Left renal pelvis (tissue), 4 donors: ENCODE results near the gene IGSF8. TPM values are rescaled to one million over a fixed set of nuclear protein-coding genes. Genes with fewer than 3 reads are reported as not detected.

ENCODE experiments used
- DNase-seq, 4 donors: peaks; one replicate each; pipeline ENCODE4 v3.0.0-alpha.2; 2013; ENCODE audit warnings: low read depth in 4 of 4, low spot score in 3 of 4
- polyA plus RNA-seq, 4 donors: library from polyadenylated mRNA; unstranded; fragments of 120-200 nt; gene quantifications; one replicate each; pipeline ENCODE4 v1.2.1, GENCODE V29; 2013; ENCODE audit not compliant: insufficient read length in 4 of 4

The IGSF8 gene, protein sequence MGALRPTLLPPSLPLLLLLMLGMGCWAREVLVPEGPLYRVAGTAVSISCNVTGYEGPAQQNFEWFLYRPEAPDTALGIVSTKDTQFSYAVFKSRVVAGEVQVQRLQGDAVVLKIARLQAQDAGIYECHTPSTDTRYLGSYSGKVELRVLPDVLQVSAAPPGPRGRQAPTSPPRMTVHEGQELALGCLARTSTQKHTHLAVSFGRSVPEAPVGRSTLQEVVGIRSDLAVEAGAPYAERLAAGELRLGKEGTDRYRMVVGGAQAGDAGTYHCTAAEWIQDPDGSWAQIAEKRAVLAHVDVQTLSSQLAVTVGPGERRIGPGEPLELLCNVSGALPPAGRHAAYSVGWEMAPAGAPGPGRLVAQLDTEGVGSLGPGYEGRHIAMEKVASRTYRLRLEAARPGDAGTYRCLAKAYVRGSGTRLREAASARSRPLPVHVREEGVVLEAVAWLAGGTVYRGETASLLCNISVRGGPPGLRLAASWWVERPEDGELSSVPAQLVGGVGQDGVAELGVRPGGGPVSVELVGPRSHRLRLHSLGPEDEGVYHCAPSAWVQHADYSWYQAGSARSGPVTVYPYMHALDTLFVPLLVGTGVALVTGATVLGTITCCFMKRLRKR
- 10 to 100 TPM; 18.3 to 40.3 (median 28.7) TPM for polyA plus RNA-seq

DNA sequence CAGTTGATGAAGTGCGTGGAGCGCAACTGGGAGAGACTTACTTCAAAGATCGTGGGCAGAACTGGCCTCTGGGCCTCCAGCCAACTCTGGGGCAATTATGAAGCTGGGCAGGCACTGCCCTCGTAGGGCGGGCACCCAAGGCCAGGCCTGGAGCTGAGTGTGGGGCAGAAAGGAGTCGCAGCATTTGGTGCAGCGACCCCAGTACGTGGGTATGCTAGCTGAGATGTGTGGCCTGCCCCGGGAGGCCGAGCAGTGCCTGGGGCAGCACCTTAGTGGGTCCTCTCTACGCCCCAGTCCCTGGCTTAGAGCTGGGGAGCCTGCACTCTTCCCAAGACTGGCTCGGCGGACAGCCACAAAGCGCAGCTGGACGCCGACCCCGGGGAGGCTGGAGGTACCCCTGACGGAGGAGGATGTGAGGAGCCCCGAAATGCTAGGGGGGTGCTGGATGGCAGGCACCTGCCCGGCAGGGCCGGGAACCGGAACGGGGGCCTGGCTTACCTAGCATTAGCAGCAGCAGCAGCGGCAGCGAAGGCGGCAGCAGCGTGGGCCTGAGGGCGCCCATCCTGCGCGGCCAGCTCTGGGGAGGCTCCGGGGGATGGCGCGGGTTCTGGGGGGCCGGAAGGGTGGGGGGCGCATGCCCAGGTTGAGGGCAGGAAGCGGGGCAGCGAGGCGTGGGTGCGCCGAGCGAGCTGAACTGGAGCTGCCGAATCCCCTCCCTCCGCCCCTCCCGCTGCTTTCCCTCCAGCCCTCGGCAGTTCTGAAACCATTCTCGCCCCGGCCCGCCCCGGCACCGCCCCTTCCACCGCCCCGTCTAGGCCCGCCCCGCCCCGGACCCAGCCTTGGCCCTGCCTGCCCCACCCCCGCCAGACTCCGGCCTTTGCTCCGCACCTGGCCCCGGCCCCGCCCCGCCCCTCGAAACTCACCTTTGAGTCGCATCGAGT is at the start of gene IGSF8:
Gene IGSF8, minus strand, starts transcription at position 709 of the 941 bp plus-strand sequence. Its CDS starts 147 bp downstream, at position 562.
- peak in 2 of 4 donors; percentile 68 to 76 for DNase-seq

DNA sequence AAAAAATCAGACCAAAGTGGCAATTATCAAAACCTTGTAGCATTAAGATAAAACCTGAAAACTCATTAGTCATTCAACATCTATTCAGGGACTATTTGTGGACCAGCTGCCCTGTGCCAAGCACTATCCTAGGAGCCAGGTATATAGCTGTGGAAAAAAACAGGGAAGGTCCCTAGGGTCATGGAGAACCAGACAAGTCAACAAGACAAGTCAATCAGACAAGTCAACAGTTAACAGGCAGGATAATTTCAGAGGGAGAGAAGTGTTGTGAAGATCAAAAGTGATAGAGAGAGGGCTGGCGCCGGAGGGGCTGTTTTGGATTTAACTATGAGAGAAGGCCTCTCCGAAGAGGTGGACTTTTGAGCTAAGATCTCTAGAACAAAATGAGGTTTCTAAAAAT is 49.7 kb upstream of the IGSF8 start:
- DNase-seq, result no peak

DNA sequence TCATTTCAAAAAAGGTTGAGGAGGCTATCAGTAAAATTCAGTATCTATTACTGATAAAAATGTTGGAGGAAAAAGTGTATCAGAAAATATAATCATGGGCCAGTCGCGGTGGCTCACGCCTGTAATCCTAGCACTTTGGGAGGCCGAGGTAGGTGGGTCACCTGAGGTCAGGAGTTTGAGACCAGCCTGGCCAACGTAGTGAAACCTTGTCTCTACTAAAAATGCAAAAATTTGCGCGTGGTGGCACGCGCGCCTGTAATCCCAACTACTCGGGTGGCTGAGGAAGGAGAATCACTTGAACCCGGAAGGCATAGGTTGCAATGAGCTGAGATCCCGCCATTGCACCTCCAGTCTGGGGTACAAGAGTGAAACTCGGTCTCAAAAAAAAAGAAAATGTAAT is 47.7 kb upstream of the IGSF8 start:
- no peak for DNase-seq

DNA sequence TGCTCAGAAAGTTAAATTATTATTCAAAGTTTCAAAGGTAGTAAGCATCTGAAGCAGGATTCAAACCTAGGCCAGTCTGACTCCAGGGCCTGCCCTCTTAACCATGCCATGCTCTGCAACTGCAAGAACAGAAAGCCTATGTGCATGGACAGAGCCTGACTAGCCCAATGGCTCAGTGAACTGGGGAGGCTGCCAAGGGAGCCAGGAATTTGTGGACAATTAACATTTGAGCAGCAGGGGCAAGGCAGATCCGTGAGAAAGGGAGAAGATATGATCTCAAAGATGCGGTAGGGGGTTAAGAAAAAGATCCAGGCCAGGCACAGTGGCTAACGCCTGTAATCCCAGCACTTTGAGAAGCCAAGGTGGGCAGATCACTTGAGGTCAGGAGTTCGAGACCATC is 46.5 kb upstream of the IGSF8 start:
- DNase-seq, result no peak

DNA sequence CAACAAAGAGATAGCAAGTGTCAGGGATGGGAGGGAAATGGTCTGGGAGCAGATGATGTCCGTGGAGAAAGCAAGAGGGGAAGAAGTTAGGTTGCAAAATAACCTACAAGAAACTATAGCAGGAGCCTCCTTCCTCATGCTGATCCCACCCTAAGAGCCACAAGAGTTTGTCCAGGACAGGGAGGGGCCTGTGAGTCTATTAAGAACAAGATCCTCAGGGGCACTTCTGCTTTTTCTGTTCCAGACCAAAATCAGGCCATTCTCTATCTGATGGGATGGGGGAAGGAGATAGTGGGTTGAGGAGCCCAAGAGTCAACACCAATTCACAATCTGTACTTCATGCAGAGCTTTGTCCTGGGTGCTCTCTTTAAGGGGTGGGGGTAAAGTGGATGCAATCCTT is 45.3 kb upstream of the IGSF8 start:
- no peak for DNase-seq

DNA sequence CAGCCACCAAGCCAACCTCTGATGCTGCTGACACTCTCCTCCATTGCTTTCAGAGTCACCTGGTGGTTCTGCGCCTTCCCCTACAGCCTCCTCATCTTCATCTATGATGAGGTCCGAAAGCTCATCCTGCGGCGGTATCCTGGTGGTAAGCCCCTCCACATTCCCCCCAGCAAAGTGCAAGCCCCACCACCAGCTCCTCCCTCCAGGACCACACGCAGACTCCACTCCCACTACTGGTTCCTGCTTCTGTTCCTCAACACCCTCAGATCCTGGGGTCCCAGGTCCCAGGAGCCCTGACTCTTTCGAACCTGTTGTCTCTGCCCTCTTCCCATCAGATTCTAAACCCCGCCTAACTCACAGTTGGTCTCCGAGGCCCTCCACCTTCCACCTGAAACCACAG is 41.4 kb upstream of the IGSF8 start:
- DNase-seq, result no peak

DNA sequence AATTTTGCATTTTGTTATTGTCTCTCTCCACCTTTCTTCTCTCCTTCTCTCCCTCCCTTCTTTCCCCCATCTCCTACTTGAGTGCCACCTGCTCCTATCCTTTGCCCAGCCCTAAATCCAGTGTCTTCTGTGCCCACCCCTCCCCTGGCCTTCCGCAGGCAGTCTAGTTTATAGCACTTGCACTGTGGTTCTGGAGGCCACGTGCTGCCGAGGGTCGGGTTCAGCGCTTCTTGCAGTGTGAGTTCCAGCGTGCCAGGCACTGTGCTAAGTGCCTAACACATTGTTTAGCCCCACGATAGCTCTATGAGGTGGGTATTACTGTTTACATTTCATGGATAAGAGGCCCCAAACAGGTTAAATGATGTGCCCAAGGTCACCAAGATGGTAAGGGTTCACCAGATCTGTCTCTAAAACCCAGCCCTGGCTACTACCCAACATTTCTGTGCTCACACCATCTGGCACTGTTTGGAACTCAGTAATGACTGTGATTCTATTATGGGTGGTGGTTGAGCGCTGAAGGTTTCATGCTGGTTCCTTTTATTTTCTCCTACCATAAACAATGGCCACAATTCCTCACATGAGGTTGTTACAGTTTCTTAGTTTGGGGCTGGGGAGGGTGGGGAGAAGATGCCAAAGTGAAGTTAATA is 38.9 kb upstream of the IGSF8 start:
- no peak for DNase-seq

DNA sequence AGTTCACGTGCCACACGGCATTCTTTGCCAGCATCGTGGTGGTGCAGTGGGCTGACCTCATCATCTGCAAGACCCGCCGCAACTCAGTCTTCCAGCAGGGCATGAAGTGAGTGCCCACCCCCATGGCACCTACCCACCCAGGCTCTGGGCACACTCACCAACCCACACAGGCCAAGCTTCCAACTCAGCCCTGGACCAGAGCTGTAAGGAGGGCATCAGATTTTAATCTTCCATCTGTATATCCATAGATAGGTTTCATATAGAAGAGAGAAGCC is 38.4 kb upstream of the IGSF8 start:
- no peak for DNase-seq

DNA sequence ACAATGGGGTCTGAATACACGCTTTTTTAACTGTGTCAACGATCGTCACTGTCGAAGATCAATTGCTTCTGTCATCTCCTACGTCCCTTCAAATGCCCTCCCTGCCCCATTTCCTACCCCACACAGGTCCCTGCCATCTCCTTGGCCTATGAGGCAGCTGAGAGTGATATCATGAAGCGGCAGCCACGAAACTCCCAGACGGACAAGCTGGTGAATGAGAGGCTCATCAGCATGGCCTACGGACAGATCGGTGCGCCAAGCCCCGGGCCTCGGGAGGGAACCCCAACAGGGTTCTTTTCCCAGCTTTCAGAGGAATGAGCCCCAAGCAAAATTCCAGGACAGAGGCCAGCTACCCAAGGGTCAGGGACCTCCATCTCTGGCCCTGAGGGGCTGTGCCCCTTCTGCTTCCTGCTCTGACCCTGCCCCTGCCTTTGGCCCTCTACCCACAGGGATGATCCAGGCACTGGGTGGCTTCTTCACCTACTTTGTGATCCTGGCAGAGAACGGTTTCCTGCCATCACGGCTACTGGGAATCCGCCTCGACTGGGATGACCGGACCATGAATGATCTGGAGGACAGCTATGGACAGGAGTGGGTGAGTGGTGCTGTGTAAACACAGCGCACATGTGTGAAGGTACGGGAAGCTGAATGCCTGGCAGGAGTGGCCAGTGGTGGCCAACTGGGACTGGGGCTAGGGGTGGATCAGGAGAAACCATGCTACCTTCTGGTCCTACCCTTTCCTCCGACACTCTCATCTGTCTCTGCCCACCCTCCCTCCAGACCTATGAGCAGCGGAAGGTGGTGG is 37.9 kb upstream of the IGSF8 start:
- DNase-seq, result no peak

DNA sequence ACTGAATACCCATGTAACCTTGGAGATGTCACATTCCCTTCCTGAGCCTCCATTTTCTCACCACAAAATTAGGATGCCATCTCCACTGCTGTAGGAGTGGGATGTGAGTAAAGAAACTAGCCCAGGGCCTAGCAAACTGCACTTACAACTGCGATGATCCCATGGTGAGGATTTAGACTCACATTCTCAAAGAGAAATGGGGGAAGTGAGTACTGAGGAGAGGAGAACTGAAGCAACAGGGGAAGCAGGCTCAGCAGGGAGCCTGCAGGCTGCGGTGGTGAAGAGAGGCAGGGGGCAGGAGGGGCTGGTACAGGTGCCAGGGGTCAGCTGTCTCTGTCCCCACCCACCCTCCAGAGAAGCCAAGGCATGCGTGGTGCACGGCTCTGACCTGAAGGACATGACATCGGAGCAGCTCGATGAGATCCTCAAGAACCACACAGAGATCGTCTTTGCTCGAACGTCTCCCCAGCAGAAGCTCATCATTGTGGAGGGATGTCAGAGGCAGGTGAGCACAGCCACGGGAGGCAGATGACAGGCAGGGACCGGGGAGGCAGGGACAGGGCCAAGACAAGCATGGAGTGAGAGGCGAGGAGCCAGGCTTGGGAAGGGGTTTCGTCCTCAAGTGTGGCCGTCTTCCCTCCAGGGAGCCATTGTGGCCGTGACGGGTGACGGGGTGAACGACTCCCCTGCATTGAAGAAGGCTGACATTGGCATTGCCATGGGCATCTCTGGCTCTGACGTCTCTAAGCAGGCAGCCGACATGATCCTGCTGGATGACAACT is 36.6 kb upstream of the IGSF8 start:
- no peak for DNase-seq

DNA sequence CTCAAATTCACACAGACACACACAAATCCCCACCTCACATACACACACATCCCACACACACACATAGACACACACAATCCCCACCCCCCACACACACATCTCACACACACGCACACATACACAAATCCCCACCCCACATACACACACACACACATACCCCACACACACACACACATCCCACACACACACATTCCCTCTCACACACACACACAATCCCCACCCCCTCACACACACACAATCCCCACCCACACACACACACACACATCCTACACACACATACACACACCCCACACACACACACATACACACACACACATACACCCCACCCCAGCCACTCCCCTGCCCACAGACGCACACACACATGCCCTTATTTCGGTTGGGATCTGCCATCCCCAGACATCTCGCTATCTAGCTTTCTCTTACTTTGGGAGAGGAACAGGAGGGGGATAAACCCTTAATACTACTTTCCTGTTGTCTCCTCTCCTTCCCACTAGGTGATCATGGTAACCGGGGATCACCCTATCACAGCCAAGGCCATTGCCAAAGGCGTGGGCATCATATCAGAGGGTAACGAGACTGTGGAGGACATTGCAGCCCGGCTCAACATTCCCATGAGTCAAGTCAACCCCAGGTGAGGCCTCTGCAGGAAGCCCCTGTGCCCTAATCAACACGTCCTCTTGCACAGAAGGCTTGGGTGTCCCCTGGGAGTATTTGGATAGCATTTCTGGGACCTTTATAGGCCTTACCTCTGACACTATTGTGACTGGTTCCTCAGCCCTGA is 35.8 kb upstream of the IGSF8 start:
- DNase-seq, result no peak

DNA sequence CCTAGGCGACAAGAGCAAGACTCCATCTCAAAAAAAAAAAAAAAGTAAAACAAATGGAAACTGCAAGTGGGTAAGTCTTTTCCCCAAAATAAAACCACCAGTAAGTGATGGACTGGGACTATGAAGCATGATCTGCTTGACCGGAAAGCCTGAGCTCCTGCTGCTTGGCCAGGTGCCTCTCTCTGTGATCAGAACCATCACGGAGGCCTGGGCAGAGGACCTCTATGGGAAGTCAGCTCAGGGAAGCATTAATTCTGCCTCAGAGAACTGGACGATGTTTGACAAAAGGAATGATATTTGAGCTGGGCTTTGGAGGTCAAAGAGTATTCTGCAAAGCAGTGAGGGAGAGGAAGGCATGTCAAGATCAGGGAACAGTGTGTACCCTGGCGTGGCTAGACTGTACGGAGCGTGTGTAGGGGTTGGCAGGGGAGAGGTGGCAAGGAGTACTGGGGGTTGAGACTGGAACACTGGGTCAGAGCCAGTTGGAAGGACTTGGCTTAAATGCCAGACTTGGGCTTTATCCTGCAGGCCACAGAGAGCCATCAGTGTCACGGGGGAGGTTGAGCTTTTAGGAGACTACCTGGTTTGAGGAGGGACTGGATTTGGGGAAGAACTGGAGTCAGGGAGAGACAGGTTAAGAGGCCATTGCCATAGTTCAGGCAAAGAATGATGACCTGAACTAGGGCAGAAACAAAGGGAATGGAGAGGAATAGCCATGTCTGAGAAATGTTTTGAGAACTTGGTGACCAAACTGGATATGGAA is 33.6 kb upstream of the IGSF8 start:
- DNase-seq, result no peak

DNA sequence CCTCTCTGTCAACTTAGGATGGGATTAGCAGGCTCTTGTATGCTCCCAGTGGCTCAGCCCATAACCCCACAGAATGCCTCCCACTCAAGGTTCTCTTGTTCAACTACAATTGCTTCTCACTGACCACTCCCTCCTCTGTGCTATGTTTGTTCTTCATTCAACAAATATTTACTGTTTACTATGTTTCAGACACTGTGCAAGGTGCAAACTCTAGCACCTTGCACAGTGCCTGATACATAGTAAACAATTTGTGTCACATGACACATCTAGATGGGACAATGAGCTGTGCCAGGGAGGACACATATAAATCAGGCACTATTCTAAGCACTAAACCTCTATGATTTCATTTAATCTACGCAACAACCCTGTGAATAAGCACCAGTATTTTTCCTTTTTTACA is 32.5 kb upstream of the IGSF8 start:
- no peak for DNase-seq

DNA sequence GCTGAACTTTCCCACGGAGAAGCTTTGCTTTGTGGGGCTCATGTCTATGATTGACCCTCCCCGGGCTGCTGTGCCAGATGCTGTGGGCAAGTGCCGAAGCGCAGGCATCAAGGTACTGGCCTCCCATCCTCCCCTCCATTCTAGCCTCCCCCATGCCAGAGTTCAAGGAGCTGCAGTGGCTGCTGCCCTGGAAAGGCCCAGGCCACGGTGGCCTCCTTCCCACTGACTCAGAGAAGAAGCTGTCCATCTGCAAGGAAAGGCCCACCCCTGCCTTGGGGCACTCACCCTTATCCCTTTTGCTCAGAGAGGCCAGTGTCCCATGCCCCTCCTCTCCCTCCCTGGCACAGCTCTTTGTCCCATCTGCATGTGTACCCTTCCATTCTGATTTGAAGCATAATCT is 32.1 kb upstream of the IGSF8 start:
- no peak for DNase-seq

DNA sequence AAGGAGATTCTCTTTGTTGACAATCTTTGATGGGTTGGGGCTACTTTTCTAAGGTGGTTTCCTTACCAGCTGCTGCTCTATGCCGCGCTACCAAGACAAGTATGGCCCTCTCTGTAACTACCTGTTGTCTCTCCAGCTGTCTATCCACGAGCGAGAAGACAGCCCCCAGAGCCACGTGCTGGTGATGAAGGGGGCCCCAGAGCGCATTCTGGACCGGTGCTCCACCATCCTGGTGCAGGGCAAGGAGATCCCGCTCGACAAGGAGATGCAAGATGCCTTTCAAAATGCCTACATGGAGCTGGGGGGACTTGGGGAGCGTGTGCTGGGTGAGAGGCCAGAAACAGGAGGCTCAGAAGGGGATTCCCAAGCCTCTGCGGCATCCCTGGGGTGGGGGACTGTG is 31.5 kb upstream of the IGSF8 start:
- DNase-seq, result no peak

DNA sequence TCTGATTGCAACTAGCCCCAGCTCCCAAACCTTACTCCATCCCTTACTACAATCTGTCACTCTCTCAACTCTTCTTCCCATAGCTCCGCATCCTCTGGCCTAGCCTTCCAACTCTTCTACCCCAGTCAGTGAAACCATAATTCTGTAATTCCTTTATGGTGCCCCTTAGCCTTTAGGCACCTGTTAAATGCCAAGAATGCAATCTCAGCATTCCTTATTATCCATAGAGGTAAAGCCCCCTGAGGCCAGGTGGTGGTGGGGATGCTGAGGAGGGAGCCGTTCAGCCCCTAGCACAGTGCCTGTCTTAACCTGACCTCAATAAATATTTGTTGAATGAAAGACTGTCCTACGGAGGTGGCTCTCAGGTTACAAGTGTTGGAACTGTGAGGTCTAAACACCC is 31.1 kb upstream of the IGSF8 start:
- no peak for DNase-seq

DNA sequence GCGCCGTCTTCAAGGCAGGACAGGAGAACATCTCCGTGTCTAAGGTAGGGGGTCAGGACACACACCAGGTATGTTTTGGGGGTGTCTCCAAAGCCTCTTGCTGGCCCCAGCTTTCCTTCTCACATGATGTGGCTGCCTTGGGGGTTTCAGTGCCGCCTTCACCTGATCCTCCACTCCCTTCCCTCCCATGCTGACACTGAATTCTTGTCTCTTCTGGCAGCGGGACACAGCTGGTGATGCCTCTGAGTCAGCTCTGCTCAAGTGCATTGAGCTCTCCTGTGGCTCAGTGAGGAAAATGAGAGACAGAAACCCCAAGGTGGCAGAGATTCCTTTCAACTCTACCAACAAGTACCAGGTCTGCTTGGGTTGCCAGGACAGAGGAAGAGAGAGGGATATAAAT is 30.6 kb upstream of the IGSF8 start:
- no peak for DNase-seq

DNA sequence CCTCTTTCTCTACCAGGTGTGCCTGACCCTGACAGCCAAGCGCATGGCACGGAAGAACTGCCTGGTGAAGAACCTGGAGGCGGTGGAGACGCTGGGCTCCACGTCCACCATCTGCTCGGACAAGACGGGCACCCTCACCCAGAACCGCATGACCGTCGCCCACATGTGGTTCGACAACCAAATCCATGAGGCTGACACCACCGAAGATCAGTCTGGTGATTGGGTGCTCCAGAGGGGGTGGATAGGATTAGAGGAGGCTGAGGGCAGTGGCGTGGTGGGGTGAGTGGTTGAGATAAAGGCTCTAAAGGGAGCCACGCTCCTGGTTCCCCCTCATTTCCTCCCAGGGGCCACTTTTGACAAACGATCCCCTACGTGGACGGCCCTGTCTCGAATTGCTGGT is 30.2 kb upstream of the IGSF8 start:
- no peak for DNase-seq
